ENCODE data around the gene CNTN4. TPM values are rescaled to one million over a fixed set of nuclear protein-coding genes. Genes with fewer than 3 reads are reported as not detected.
A peak's percentile ranks its signal among the peaks of the same experiment; 100 is the strongest.
"Not testable (repeated sequence)": the region's sequence is repeated elsewhere in the genome, so short reads cannot be mapped to it uniquely, and the experiment has no call there.

Gene CNTN4
- polyA plus RNA-seq, 4 donors, result 28.0 to 123 (median 36.4) TPM

GRCh38 chr3:2765002-2765579 lies 666.4 kb downstream of the CNTN4 start:
- DNase-seq (ENCODE audit: low read depth in 4 of 4, low spot score in 3 of 4), result no peak

DNA sequence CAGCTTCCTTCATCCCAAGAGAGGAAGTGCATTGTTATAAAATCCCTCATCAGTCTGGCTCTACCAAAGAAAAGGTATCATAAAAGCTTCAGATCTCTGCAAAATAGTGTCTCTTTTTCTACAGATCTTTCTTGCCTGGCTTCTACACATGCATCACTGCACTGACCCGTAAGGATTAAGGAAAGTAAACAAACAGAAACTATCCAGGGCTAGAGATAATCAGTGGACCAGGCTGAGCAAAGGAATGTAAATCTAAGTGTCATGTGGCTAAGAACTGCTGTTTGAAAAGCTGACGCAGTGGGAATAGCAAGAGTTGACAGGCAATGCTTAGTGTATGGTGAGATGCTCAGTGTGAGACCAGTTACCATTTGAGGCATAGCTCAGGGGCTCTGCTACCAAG lies 671.8 kb downstream of the CNTN4 start:
- peak in 3 of 4 donors; percentile 16 to 42 (median 38) for DNase-seq (ENCODE audit: low read depth in 4 of 4, low spot score in 3 of 4)

- DNase-seq (ENCODE audit: low read depth in 4 of 4, low spot score in 3 of 4), result no peak
Observed at GRCh38 chr3:2771193-2771592, 672.5 kb downstream of the CNTN4 start.

DNA sequence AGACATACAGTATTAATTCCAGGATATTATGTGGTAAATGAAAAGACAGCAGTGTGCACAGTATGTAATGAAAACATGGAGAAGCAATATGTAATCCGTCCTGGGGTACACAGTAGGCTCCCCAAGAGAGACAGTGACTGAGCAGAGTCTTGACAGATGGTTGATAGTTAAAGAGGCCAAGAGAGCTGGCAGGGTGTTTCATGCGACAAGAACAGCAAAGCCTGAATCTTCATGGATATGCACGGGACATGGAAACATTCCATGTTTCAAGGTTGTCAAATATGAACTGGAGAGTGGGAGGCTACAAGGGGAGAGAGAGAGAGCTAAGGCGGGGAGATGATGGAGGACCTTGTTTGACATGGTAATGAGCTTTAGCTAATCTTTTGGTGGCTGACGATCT lies 673.1 kb downstream of the CNTN4 start:
- DNase-seq (ENCODE audit: low read depth in 4 of 4, low spot score in 3 of 4), result no peak

DNA sequence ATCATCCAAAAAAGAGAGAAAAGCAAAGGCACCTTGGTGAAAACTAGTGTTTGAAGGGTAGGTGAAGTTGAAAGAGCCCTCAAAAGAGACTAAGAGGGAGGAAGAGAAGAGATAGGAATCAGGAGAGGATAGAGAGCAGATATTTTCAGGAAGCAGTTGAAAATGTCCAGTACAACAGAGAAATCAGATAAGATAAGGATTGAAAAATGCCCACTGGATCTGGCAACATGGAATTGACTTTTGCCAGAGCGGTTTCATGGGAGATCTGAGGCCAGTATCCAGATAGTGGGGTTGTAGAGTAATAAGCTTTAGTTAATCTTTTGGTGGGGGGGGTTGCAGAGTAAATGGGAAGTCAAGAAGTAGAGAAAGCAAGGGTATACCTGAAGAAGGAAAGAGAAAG lies 674.1 kb downstream of the CNTN4 start:
- no peak for DNase-seq (ENCODE audit: low read depth in 4 of 4, low spot score in 3 of 4)

GRCh38 chr3:2774481-2775249 lies 676.0 kb downstream of the CNTN4 start:
- DNase-seq (ENCODE audit: low read depth in 4 of 4, low spot score in 3 of 4), result peak in 1 of 4 donors; percentile 12

DNA sequence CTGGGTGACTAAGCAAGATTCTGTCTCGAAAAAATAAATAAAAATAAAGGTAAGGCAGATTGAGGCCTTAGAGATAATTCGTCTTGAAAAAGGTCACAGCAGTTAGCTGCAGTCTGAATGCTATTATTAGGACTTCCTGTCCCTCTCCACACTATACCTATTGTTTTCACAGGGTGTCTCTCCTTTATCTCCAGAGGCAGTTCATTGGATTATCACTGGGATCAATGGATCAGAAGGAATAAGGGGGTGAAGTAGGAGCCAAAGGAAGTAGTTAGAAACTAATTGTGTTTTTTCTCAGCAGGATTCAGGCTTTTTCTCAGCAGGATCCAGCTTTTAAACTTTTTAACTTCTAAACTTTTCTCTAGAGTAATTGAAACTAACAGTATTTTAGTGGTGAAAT lies 684.6 kb downstream of the CNTN4 start:
- no peak for DNase-seq (ENCODE audit: low read depth in 4 of 4, low spot score in 3 of 4)

DNA sequence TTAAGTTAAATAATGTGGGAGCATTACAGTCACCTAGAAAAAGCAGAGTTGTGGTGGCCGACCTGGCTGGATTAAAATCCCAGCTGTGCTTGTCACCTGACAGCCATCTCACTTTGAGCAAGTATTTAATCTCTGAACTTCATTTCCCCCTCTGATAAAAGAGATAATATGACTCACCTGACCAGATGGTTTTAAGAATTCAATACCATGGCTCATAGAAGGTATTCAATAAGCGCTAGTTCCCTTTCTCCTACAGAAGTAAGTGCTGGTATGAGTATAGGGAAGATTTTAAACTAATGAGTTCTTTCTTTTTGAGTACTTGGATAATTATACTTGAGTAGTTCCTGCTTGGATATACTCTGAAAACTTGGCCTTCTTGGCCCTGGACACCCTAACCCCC lies 686.0 kb downstream of the CNTN4 start:
- no peak for DNase-seq (ENCODE audit: low read depth in 4 of 4, low spot score in 3 of 4)

GRCh38 chr3:2790266-2790815 lies 691.7 kb downstream of the CNTN4 start:
- DNase-seq (ENCODE audit: low read depth in 4 of 4, low spot score in 3 of 4), result no peak

DNA sequence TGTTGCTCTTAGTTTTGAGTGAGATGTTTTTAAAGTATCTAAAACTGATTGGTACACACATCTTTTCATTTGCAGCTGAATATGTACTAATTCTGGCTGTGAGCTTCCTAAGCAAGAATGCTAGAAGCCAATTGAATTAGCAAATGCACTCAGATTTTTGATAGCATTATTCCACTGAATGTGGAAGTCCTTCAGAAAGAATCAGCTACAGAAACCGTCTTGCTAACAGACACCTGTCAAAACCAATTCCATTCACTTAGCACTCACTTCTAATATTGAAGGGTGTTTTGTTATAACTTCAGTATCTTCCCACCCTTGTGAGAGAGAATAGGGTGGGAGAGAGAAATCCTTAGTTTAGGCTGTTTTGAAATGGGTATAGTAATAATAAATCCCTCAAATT lies 693.8 kb downstream of the CNTN4 start:
- no peak for DNase-seq (ENCODE audit: low read depth in 4 of 4, low spot score in 3 of 4)

- no peak for DNase-seq (ENCODE audit: low read depth in 4 of 4, low spot score in 3 of 4)
Observed at GRCh38 chr3:2793987-2794386, 695.3 kb downstream of the CNTN4 start.

GRCh38 chr3:2802429-2802828 lies 703.8 kb downstream of the CNTN4 start:
- no peak for DNase-seq (ENCODE audit: low read depth in 4 of 4, low spot score in 3 of 4)

- no peak for DNase-seq (ENCODE audit: low read depth in 4 of 4, low spot score in 3 of 4)
Observed at GRCh38 chr3:2807514-2807913, 708.8 kb downstream of the CNTN4 start.

DNA sequence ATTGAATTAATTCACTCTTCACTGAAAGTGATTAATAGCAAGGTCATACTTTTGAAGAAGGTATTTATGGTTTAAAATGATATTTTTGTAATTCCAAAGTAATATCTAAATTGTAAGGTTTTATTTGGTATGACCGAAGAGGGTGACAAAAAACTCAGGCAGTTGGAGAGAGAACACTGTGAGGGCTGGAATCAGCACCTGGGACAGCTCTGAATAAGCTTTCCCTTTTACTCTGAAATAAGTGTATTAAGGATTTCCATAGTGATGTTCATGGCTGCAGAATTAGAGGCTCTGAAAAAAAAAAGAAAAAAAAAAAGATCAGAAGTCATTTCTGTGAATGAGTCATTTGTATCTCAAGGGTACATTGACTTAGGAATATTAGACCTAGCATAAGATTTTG lies 712.1 kb downstream of the CNTN4 start:
- DNase-seq (ENCODE audit: low read depth in 4 of 4, low spot score in 3 of 4), result peak in 1 of 4 donors; percentile 6

- DNase-seq (ENCODE audit: low read depth in 4 of 4, low spot score in 3 of 4), result no peak
Observed at GRCh38 chr3:2819571-2819970, 720.9 kb downstream of the CNTN4 start.

GRCh38 chr3:2820982-2821381 lies 722.3 kb downstream of the CNTN4 start:
- DNase-seq (ENCODE audit: low read depth in 4 of 4, low spot score in 3 of 4), result not testable (repeated sequence)

DNA sequence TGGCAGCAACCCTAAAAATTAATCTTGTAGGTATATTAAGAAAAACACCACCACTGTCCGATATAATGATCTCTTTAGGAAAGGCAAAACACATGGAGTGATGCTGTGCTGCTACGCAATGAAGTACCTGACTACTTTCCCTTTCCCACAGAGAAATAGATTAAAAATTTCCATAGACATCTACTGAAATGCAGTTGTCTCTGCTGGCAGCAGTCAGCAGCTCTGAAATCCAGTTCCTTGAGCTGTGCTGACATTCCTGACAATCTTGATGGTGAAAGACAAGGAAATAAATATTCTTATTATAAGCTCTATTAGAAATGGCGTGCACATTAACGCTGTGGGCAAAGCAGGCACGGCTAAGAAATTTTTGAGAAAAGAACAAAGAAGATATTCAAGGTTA lies 723.9 kb downstream of the CNTN4 start:
- no peak for DNase-seq (ENCODE audit: low read depth in 4 of 4, low spot score in 3 of 4)

DNA sequence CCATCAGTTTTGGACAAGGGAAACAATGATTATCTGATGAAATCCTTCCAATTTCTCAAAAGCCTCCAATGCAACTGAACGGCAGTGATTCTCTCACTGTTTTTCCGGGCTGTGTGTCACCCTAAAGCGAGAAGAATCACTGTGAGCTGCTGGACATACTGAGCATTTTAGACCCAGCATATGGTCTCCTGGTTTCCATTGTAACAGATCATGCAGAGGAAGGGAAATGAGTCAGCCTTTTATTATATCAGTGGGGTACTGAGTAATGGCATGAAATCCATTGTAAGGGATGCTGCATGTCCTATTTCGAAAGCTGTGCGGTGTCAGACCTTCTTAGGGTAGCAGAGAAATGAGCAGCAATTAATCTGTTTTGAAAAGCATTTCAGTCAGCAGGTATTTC lies 724.4 kb downstream of the CNTN4 start:
- DNase-seq (ENCODE audit: low read depth in 4 of 4, low spot score in 3 of 4), result no peak

DNA sequence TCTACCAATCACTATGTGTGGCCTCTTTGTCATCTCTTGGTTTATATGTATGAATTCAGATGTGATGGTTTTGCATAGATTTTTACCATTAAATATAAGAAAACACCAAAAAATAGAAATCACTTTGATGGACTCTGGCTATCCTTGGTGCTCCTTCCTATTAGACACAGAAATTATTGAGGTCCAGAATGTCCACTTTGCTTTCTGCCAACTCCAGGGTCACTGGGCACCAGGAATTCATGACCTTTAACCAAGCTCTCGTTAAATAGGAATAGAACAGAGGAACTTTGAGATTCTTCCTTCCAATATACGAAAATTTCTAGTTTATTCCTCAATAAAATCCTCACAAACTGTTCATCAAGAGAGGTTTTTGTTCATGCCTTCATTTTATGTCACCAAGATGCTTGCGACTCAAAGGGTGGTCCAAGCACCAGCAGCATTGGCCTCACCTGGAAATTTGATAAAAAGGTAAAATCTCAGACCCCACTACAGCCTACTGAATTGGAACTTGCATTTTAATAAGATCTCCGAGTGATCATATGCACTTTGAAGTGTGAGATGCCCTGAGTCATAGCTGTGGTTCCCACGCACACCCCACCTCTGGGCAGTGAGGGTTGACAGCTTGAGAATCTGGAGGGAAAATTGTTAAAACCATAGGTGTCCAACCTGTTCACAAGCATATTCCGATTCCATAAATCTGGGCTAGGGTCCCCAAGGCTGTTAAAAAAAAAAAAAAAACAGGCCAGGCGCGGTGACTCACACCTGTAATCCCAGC lies 725.0 kb downstream of the CNTN4 start:
- DNase-seq (ENCODE audit: low read depth in 4 of 4, low spot score in 3 of 4), result no peak

GRCh38 chr3:2826036-2826435 lies 727.4 kb downstream of the CNTN4 start:
- no peak for DNase-seq (ENCODE audit: low read depth in 4 of 4, low spot score in 3 of 4)

GRCh38 chr3:2826453-2826852 lies 727.8 kb downstream of the CNTN4 start:
- DNase-seq (ENCODE audit: low read depth in 4 of 4, low spot score in 3 of 4), result no peak

Data from left renal pelvis (tissue), 4 donors.